SU-DHL-6 (cell line): ENCODE results near the gene CMTM5.

Experiments used
- EZH2phosphoT487 ChIP-seq: fragments of 200-600 bp; sonication (generic), shearing (Covaris generic); conservative IDR thresholded peaks from 2 replicates; pipeline ENCODE4 v1.6.1; 2018; ENCODE audit warnings: mild to moderate bottlenecking, antibody characterized with exemption, low read length, moderate library complexity, mixed read lengths
- TF ChIP-seq, protein P1 (sequence below): fragments of 200-600 bp; sonication (generic); IDR thresholded peaks from one replicate; pipeline ENCODE4 v1.5.1; 2017; ENCODE audit warnings: antibody characterized with exemption, mild to moderate bottlenecking, low read length, moderate library complexity; ENCODE audit not compliant: insufficient read depth, poor library complexity, severe bottlenecking

DNA sequence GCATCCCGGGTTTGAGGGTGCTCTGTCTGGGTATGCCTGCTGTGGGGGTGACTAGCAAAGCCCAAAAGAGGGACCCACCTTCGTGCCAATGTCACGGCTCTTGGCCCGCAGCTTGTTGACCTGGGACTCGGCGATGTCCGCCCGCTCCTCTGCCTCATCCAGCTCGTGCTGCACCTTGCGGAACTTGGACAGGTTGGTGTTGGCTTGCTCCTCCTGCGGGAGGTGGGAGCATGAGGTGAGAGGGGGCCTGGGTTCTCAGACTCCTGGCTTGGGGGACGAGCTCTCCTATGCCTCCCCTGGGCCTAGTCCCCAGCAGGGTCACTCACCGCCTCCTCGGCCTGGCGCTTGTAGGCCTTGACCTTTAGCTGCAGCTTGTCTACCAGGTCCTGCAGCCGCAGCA, 36.8 kb downstream of the CMTM5 start:
- TF ChIP-seq, protein P1, sequence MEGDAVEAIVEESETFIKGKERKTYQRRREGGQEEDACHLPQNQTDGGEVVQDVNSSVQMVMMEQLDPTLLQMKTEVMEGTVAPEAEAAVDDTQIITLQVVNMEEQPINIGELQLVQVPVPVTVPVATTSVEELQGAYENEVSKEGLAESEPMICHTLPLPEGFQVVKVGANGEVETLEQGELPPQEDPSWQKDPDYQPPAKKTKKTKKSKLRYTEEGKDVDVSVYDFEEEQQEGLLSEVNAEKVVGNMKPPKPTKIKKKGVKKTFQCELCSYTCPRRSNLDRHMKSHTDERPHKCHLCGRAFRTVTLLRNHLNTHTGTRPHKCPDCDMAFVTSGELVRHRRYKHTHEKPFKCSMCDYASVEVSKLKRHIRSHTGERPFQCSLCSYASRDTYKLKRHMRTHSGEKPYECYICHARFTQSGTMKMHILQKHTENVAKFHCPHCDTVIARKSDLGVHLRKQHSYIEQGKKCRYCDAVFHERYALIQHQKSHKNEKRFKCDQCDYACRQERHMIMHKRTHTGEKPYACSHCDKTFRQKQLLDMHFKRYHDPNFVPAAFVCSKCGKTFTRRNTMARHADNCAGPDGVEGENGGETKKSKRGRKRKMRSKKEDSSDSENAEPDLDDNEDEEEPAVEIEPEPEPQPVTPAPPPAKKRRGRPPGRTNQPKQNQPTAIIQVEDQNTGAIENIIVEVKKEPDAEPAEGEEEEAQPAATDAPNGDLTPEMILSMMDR: no peak
- no peak for TF ChIP-seq EZH2phosphoT487
